ENCODE measurements around the gene KRT5.

GRCh38 chr12:52514471-52515318 lies 5.5 kb downstream of the KRT5 start:
- TF ChIP-seq CTCF (IDR thresholded peaks at IDR 0.05), result no peak
- TF ChIP-seq POLR2A (IDR thresholded peaks at IDR 0.05), result no peak
